Heart right ventricle (tissue), 16 donors: ENCODE results near the gene SEPTIN2. TPM values are rescaled to one million over a fixed set of nuclear protein-coding genes. Genes with fewer than 3 reads are reported as not detected.
A peak's percentile ranks its signal among the peaks of the same experiment; 100 is the strongest.

Source experiments
- ATAC-seq, 8 donors: fragments of 200-7000 bp; cut with Tn5 transposase; one replicate each; pipeline ENCODE4 v1.9.1; 2020; ENCODE audit warnings: mild to moderate bottlenecking in 8 of 8, moderate library complexity in 8 of 8, moderate number of reproducible peaks in 1 of 8
- DNase-seq, 2 donors: peaks; one replicate each; pipeline ENCODE4 v3.0.0-alpha.2; 2020
- H3K27ac ChIP-seq, 10 donors: fragments of 200-600 bp; sonication (generic) in 2 of 10; one replicate each; pipeline versions ENCODE4 v1.5.0 to v1.8.0; 2020 to 2022; ENCODE audit warnings: mild to moderate bottlenecking in 3 of 10
- H3K27me3 ChIP-seq, 7 donors: fragments of 200-600 bp; one replicate each; pipeline ENCODE4 v1.8.0; 2021 to 2022; ENCODE audit warnings: mild to moderate bottlenecking in 2 of 7
- H3K36me3 ChIP-seq, 9 donors: fragments of 200-600 bp; sonication (generic) in 1 of 9; one replicate each; pipeline versions ENCODE4 v1.5.0 to v1.8.0; 2020 to 2022; ENCODE audit warnings: mild to moderate bottlenecking in 2 of 9
- H3K4me1 ChIP-seq, 9 donors: fragments of 200-600 bp; sonication (generic) in 1 of 9; one replicate each; pipeline versions ENCODE4 v1.5.0 to v1.8.0; 2020 to 2022; ENCODE audit warnings: mild to moderate bottlenecking in 4 of 9
- H3K4me3 ChIP-seq, 10 donors: fragments of 200-600 bp; sonication (generic) in 2 of 10; one replicate each; pipeline versions ENCODE4 v1.5.0 to v1.8.0; 2020 to 2022; ENCODE audit warnings: mild to moderate bottlenecking in 7 of 10, moderate library complexity in 2 of 10
- H3K9me3 ChIP-seq, 11 donors: fragments of 200-600 bp in 10 of 11; sonication (generic) in 2 of 11; one replicate each; pipeline versions ENCODE4 v1.5.0 to v1.8.0; 2013 to 2022; ENCODE audit warnings: mild to moderate bottlenecking in 2 of 11, control low read depth in 1 of 11, moderate library complexity in 1 of 11
- CTCF ChIP-seq, 9 donors: fragments of 200-600 bp; sonication (generic) in 2 of 9; IDR thresholded peaks; one replicate each; pipeline versions ENCODE4 v1.5.0 to v1.8.0; 2021 to 2022; ENCODE audit warnings: antibody characterized with exemption in 9 of 9, mild to moderate bottlenecking in 5 of 9, moderate library complexity in 1 of 9
- WGBS, 2 donors: extraction: QIAGEN DNeasy Blood & Tissue Kit; methylation state at CpG; one replicate each; pipeline ENCODE4 v1.1.7; 2013; ENCODE audit warnings: inconsistent platforms in 1 of 2; 5-methylcytosine and 5-hydroxymethylcytosine counted together
- intact Hi-C, 10 donors: fragments of 100-400 bp; cut with DNase I; formaldehyde crosslinking; loops; one replicate each; pipeline versions ENCODE4 v1.11.1 to v1.14.2; 2022
- polyA plus RNA-seq, 2 donors: library from polyadenylated mRNA; stranded (reverse); fragments of 200-250 nt; gene quantifications; one replicate each; pipeline ENCODE4 v1.2.3, GENCODE V29; 2013
- total RNA-seq, 10 donors: library from RNA; stranded (reverse); fragmentation: NEBNext Ultra II Directional in 3 of 10; extraction: Animal tissue kit (Norgen Biotek cat#: 25700) in 3 of 10; gene quantifications; one replicate each; pipeline versions ENCODE4 v1.2.1 to v1.2.4, GENCODE V29; 2021 to 2023
- donor health status: Arrhythmogenic right ventricular cardiomyopathy.
- donor health status: ischemic (EF 13 %, LVEDD 7.1; RV severe dilation, severe dysfunction).
- donor health status: healthy with polysubstance abuse.
- donor health status: DM: no; HTN: yes; CAD: no.
- donor health status: DM: no; HTN: no; CAD: no.
- donor health status: ischemic (EF 25% LVEDD 6.9; RV normal size, moderate dysfunction).
- donor health status: ischemic (EF 25% LVEDD 5.7; RV mildly dilated, moderate dysfunction).
- donor health status: healthy.
- donor health status: DM: yes; HTN: yes; CAD: no.
- donor health status: Ischemic cardiomyopathy.
- donor health status: ischemic (EF 35%, LVEDD 5.7; RV mildly dilated, moderate dysfunction).
- donor health status: nonischemic (EF 11% LVEDD 7.7; RV severe dilation, severe dysfunction).
- donor health status: DM: yes; HTN: yes; CAD: no.
- donor health status: PGD.
- donor health status: ischemic (EF 29% LVEDD 5.4; RV normal size, mild dysfunction).
- donor health status: nonischemic (EF 23%, LVEDD 6.1; RV moderate dilation, normal function).

The SEPTIN2 gene
- total and polyA plus RNA-seq, 12 donors, result 100 to 249 (median 188) TPM

- ATAC-seq (no peak), DNase-seq (no peak)
- no peak for TF ChIP-seq CTCF (IDR thresholded peaks at IDR 0.05)
- Histone ChIP-seq H3K27me3 (no peaks in the 10 kb centered on the region), H3K36me3 (peaks cover 0 to 25% (median 0%) of the 10 kb centered on the region in 9 donors), H3K27ac (no peak overlapping the region), H3K4me1 (peaks cover 0 to 29% (median 22%) of the 10 kb centered on the region in 9 donors), H3K9me3 (no peaks in the 10 kb centered on the region), H3K4me3 (no peak overlapping the region)
- 96 to 97% methylated on average over 9 of the region's 9 CpGs for WGBS, 2 donors
- intact Hi-C loops, result no loop called here
Measured at GRCh38 chr2:241286348-241287090, 29.2 kb upstream of the SEPTIN2 start.

- no peak for TF ChIP-seq CTCF (IDR thresholded peaks at IDR 0.05)
- H3K4me1 ChIP-seq, result peaks cover 0 to 30% (median 22%) of the 10 kb centered on the region in 9 donors
- no peaks in the 10 kb centered on the region for H3K27me3 ChIP-seq
- peaks cover 0 to 25% (median 0%) of the 10 kb centered on the region in 9 donors for H3K36me3 ChIP-seq
- no peak for DNase-seq
- intact Hi-C loops, result no loop called here
- ATAC-seq, result peak in 2 of 8 donors; percentile 8 to 58
- no peak overlapping the region for H3K27ac ChIP-seq
- no peaks in the 10 kb centered on the region for H3K9me3 ChIP-seq
- 66 to 80% methylated on average over 3 of the region's 3 CpGs for WGBS, 2 donors
- H3K4me3 ChIP-seq, result no peak overlapping the region
Measured at GRCh38 chr2:241288324-241288888, 27.3 kb upstream of the SEPTIN2 start.

- ATAC-seq (peak in 3 of 8 donors; percentile 39 to 73 (median 63)), DNase-seq (no peak)
- peaks cover 0 to 25% (median 0%) of the 10 kb centered on the region in 9 donors for H3K36me3 ChIP-seq
- no peak for TF ChIP-seq CTCF (IDR thresholded peaks at IDR 0.05)
- WGBS, 2 donors, result 41 to 70% methylated on average over 4 of the region's 4 CpGs
- intact Hi-C loops, result no loop called here
- no peaks in the 10 kb centered on the region for H3K9me3 ChIP-seq
- H3K4me1 ChIP-seq, result peaks cover 0 to 29% (median 22%) of the 10 kb centered on the region in 9 donors
- no peaks in the 10 kb centered on the region for H3K27me3 ChIP-seq
- H3K4me3 ChIP-seq, result no peak overlapping the region
- H3K27ac ChIP-seq, result no peak overlapping the region
Measured at GRCh38 chr2:241289053-241289452, 26.7 kb upstream of the SEPTIN2 start.

GRCh38 chr2:241289597-241289996 is 26.1 kb upstream of the SEPTIN2 start:
- Histone ChIP-seq H3K27me3 (no peaks in the 10 kb centered on the region), H3K27ac (no peak overlapping the region), H3K4me3 (no peak overlapping the region), H3K36me3 (peaks cover 0 to 20% (median 0%) of the 10 kb centered on the region in 9 donors), H3K4me1 (peaks cover 0 to 27% (median 21%) of the 10 kb centered on the region in 9 donors), H3K9me3 (no peaks in the 10 kb centered on the region)
- ATAC-seq (peak in 1 of 8 donors; percentile 22), DNase-seq (no peak)
- 48 to 57% methylated on average over 3 of the region's 3 CpGs for WGBS, 2 donors
- intact Hi-C loops, result no loop called here
- TF ChIP-seq CTCF (IDR thresholded peaks at IDR 0.05), result no peak
